ENCODE results near the gene CLDN9. TPM values are rescaled to one million over a fixed set of nuclear protein-coding genes. Genes with fewer than 3 reads are reported as not detected.

The CLDN9 gene
- total RNA-seq, 1 donor, result not detected

DNA sequence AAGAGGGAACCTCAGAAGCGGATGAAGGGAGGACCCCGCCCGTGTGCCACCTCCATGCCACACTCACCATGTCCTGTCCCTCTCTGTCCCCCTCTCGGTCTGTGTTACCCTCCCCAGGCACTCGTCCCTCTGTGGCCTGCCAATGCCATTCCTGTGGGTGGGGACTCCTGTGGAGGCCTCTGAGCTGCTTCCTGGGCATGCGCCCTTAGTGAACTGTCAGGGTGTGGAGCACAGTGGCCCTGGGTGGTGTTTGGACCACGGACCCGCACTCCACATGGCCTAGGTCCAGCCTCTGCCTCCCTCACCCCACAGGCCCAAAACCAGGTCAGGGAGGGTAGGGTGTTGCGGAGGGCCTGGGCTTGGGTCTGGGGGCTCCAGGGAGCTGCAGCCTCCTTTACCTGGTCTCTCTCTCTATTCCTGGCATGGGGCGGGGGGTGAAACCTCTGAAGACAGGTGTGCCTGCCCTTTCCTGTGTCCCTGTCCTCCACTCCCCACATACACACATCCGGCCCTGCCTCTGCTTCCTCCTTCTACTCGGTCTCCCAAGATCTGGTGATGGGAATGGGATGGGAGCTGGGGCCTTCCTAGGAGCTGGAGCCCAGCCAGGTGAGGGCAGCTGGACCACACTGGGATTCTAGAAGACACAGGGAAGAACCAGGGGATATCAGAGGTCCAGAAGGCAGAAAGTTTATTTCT is 21.0 kb upstream of the CLDN9 start:
- no peak overlapping the region for H3K4me3 ChIP-seq (ENCODE audit: insufficient read depth, low read length)
- no peak overlapping the region for H2AFZ ChIP-seq (ENCODE audit: low read length)
- no peaks in the 10 kb centered on the region for H3K79me2 ChIP-seq (ENCODE audit: insufficient read depth, low read length)
- no peaks in the 10 kb centered on the region for H3K9me3 ChIP-seq (ENCODE audit: low read depth, low read length)
- peaks cover 13% of the 10 kb centered on the region for H3K27me3 ChIP-seq (ENCODE audit: insufficient read depth, low read length)
- no peaks in the 10 kb centered on the region for H4K20me1 ChIP-seq (ENCODE audit: insufficient read depth, low read length)
- no peaks in the 10 kb centered on the region for H3K4me1 ChIP-seq (ENCODE audit: insufficient read depth, low read length)
- no peak overlapping the region for H3K4me2 ChIP-seq (ENCODE audit: insufficient read depth, low read length)
- TF ChIP-seq, protein P1, sequence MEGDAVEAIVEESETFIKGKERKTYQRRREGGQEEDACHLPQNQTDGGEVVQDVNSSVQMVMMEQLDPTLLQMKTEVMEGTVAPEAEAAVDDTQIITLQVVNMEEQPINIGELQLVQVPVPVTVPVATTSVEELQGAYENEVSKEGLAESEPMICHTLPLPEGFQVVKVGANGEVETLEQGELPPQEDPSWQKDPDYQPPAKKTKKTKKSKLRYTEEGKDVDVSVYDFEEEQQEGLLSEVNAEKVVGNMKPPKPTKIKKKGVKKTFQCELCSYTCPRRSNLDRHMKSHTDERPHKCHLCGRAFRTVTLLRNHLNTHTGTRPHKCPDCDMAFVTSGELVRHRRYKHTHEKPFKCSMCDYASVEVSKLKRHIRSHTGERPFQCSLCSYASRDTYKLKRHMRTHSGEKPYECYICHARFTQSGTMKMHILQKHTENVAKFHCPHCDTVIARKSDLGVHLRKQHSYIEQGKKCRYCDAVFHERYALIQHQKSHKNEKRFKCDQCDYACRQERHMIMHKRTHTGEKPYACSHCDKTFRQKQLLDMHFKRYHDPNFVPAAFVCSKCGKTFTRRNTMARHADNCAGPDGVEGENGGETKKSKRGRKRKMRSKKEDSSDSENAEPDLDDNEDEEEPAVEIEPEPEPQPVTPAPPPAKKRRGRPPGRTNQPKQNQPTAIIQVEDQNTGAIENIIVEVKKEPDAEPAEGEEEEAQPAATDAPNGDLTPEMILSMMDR (IDR thresholded peaks at IDR 0.05; ENCODE audit: extremely low read depth, low read depth, low read length), result no peak
- H3K27ac ChIP-seq (ENCODE audit: low read depth, low read length), result no peak overlapping the region
- H3K36me3 ChIP-seq (ENCODE audit: insufficient read depth, low read length), result no peaks in the 10 kb centered on the region
- no peak for DNase-seq (ENCODE audit: insufficient read length, low spot score, missing footprints)

DNA sequence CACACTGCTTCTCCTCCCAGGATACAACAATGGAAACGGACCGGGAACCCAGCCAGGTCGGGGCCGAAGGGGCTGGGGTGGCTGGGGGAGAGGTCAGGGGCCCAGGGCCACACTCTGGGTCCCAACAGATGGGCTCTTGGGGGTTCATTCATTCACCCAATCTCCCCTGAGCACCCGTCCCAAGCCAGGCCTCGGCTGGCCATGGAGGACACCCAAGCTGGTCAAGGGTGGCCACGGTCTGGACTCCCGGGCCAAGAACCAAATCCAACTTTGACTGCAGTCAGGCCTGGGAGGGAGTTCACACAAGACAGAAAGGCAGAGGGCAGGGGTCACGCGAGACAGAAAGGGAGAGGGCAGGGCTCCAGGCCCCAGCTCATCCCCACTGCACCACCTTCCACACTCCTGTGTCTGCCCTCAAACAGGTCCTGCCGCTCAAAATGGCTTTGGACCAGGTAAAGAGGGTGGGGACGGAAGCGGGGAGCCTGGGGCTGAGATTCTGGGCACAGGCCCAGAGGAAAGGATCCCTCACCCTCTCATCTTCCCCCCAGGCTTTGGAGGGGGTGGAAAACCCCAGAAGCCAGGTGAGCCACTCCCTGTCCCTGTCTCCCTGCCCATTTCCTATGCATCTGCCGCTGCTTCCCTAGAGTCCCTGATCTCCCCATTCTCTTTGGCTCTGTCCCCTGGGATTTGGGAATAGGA is 20.2 kb upstream of the CLDN9 start:
- H3K4me2 ChIP-seq (ENCODE audit: insufficient read depth, low read length), result no peak overlapping the region
- H3K4me3 ChIP-seq (ENCODE audit: insufficient read depth, low read length), result no peak overlapping the region
- no peaks in the 10 kb centered on the region for H3K4me1 ChIP-seq (ENCODE audit: insufficient read depth, low read length)
- H3K27ac ChIP-seq (ENCODE audit: low read depth, low read length), result no peak overlapping the region
- H4K20me1 ChIP-seq (ENCODE audit: insufficient read depth, low read length), result no peaks in the 10 kb centered on the region
- peaks cover 18% of the 10 kb centered on the region for H3K27me3 ChIP-seq (ENCODE audit: insufficient read depth, low read length)
- TF ChIP-seq, protein P1 (IDR thresholded peaks at IDR 0.05; ENCODE audit: extremely low read depth, low read depth, low read length), result no peak
- no peak overlapping the region for H2AFZ ChIP-seq (ENCODE audit: low read length)
- H3K9me3 ChIP-seq (ENCODE audit: low read depth, low read length), result no peaks in the 10 kb centered on the region
- no peak for DNase-seq (ENCODE audit: insufficient read length, low spot score, missing footprints)
- H3K36me3 ChIP-seq (ENCODE audit: insufficient read depth, low read length), result no peaks in the 10 kb centered on the region
- H3K79me2 ChIP-seq (ENCODE audit: insufficient read depth, low read length), result no peaks in the 10 kb centered on the region

DNA sequence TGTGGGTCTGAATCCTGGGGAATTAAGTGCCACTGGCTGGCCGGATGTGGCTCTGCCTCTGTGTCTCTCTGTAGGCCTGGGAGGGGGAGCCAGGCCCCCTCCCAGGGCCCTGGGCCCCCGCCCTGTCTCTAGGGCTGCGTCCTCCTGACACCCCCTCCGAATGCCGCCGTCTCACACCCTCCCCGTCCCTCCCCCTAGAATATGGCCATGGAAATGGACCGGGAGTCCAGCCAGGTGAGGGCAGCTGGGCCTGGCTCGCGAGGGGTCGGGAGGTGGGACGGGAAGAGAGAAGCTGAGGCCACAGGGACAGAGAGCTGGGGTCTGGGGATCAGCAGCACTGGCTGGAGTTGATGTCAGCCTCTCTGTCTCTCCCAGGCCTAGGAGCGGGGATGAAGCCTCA is 16.4 kb upstream of the CLDN9 start:
- DNase-seq (ENCODE audit: insufficient read length, low spot score, missing footprints), result no peak
- Histone ChIP-seq H3K27ac (ENCODE audit: low read depth, low read length) (no peak overlapping the region), H3K4me1 (ENCODE audit: insufficient read depth, low read length) (no peaks in the 10 kb centered on the region), H3K9me3 (ENCODE audit: low read depth, low read length) (no peaks in the 10 kb centered on the region), H4K20me1 (ENCODE audit: insufficient read depth, low read length) (no peaks in the 10 kb centered on the region), H2AFZ (ENCODE audit: low read length) (no peak overlapping the region), H3K4me2 (ENCODE audit: insufficient read depth, low read length) (no peak overlapping the region), H3K79me2 (ENCODE audit: insufficient read depth, low read length) (no peaks in the 10 kb centered on the region), H3K27me3 (ENCODE audit: insufficient read depth, low read length) (peaks cover 27% of the 10 kb centered on the region), H3K36me3 (ENCODE audit: insufficient read depth, low read length) (no peaks in the 10 kb centered on the region), H3K4me3 (ENCODE audit: insufficient read depth, low read length) (no peak overlapping the region)
- TF ChIP-seq, protein P1 (IDR thresholded peaks at IDR 0.05; ENCODE audit: extremely low read depth, low read depth, low read length), result no peak

DNA sequence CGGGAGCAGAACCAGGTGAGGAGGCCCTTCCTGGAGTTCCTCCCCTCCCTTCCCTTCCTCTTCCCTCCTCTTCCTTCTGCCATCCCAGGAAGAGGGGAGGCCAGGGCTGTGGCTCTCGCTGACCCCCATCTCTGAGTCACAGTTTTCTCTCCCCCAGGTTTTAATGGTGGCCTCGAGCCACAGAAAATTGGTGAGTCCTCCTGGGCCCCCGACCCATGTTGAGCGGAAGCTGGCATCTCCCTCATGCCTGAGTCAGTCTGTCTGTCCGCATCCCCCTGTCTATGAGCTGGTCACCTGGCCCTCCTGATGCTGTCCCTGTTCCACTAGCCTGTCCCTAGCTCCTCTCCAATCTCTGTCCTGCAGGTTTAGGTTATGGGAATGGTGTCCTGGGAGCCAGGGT is 12.8 kb upstream of the CLDN9 start:
- Histone ChIP-seq H3K27ac (ENCODE audit: low read depth, low read length) (no peak overlapping the region), H3K9me3 (ENCODE audit: low read depth, low read length) (no peaks in the 10 kb centered on the region), H2AFZ (ENCODE audit: low read length) (no peak overlapping the region), H3K4me1 (ENCODE audit: insufficient read depth, low read length) (no peaks in the 10 kb centered on the region), H3K4me2 (ENCODE audit: insufficient read depth, low read length) (no peak overlapping the region), H3K27me3 (ENCODE audit: insufficient read depth, low read length) (peaks cover 30% of the 10 kb centered on the region), H4K20me1 (ENCODE audit: insufficient read depth, low read length) (no peaks in the 10 kb centered on the region), H3K79me2 (ENCODE audit: insufficient read depth, low read length) (no peaks in the 10 kb centered on the region), H3K36me3 (ENCODE audit: insufficient read depth, low read length) (no peaks in the 10 kb centered on the region), H3K4me3 (ENCODE audit: insufficient read depth, low read length) (no peak overlapping the region)
- peak; percentile 86 for DNase-seq (ENCODE audit: insufficient read length, low spot score, missing footprints)
- TF ChIP-seq, protein P1 (IDR thresholded peaks at IDR 0.05; ENCODE audit: extremely low read depth, low read depth, low read length), result no peak
